ENCODE results near the gene HRH1. TPM values are rescaled to one million over a fixed set of nuclear protein-coding genes. Genes with fewer than 3 reads are reported as not detected.

Gene HRH1
- total RNA-seq, 1 donor from 2014 or later: not detected

- no peak overlapping the region for H3K4me3 Mint-ChIP-seq
- DNase-seq (ENCODE audit: low read depth, low spot score): no peak
- no peaks in the 10 kb centered on the region for H3K4me1 Mint-ChIP-seq
- no peak overlapping the region for H3K27ac Mint-ChIP-seq (ENCODE audit: unreplicated experiment)
- no peaks in the 10 kb centered on the region for H3K9me3 Mint-ChIP-seq
- peaks cover 25% of the 10 kb centered on the region for H3K27me3 Mint-ChIP-seq (ENCODE audit: low read depth)
- H3K36me3 Mint-ChIP-seq (ENCODE audit: low read depth): no peaks in the 10 kb centered on the region
- TF ChIP-seq CTCF (conservative IDR thresholded peaks at IDR 0.05): no peak
Measured at GRCh38 chr3:11186771-11187191, 32.5 kb downstream of the HRH1 start.

GRCh38 chr3:11187681-11188080, 33.4 kb downstream of the HRH1 start:
- Mint-ChIP-seq H3K27me3 (ENCODE audit: low read depth) (peaks cover 25% of the 10 kb centered on the region), H3K36me3 (ENCODE audit: low read depth) (no peaks in the 10 kb centered on the region), H3K4me3 (no peak overlapping the region), H3K4me1 (no peaks in the 10 kb centered on the region), H3K9me3 (no peaks in the 10 kb centered on the region), H3K27ac (ENCODE audit: unreplicated experiment) (no peak overlapping the region)
- DNase-seq (ENCODE audit: low read depth, low spot score): no peak
- TF ChIP-seq CTCF (conservative IDR thresholded peaks at IDR 0.05): no peak

- Mint-ChIP-seq H3K27ac (ENCODE audit: unreplicated experiment) (no peak overlapping the region), H3K9me3 (no peaks in the 10 kb centered on the region), H3K4me1 (no peaks in the 10 kb centered on the region), H3K4me3 (no peak overlapping the region), H3K27me3 (ENCODE audit: low read depth) (peaks cover 25% of the 10 kb centered on the region), H3K36me3 (ENCODE audit: low read depth) (no peaks in the 10 kb centered on the region)
- no peak for DNase-seq (ENCODE audit: low read depth, low spot score)
- no peak for TF ChIP-seq CTCF (conservative IDR thresholded peaks at IDR 0.05)
Measured at GRCh38 chr3:11188231-11188630, 33.9 kb downstream of the HRH1 start.

- H3K27ac Mint-ChIP-seq (ENCODE audit: unreplicated experiment): no peak overlapping the region
- H3K27me3 Mint-ChIP-seq (ENCODE audit: low read depth): peaks cover 19% of the 10 kb centered on the region
- peaks cover 11% of the 10 kb centered on the region for H3K4me1 Mint-ChIP-seq
- no peak overlapping the region for H3K4me3 Mint-ChIP-seq
- no peak for DNase-seq (ENCODE audit: low read depth, low spot score)
- H3K9me3 Mint-ChIP-seq: no peaks in the 10 kb centered on the region
- H3K36me3 Mint-ChIP-seq (ENCODE audit: low read depth): no peaks in the 10 kb centered on the region
- no peak for TF ChIP-seq CTCF (conservative IDR thresholded peaks at IDR 0.05)
Measured at GRCh38 chr3:11195201-11195600, 40.9 kb downstream of the HRH1 start.

GRCh38 chr3:11195721-11196332, 41.5 kb downstream of the HRH1 start:
- Mint-ChIP-seq H3K9me3 (no peaks in the 10 kb centered on the region), H3K4me3 (no peak overlapping the region), H3K4me1 (peaks cover 11% of the 10 kb centered on the region), H3K27me3 (ENCODE audit: low read depth) (peaks cover 19% of the 10 kb centered on the region), H3K27ac (ENCODE audit: unreplicated experiment) (no peak overlapping the region), H3K36me3 (ENCODE audit: low read depth) (no peaks in the 10 kb centered on the region)
- TF ChIP-seq CTCF (conservative IDR thresholded peaks at IDR 0.05): no peak
- no peak for DNase-seq (ENCODE audit: low read depth, low spot score)
